Astrocyte (in vitro differentiated cells and primary cell): ENCODE measurements around the gene MNAT1.
"Not testable (repeated sequence)": the region's sequence is repeated elsewhere in the genome, so short reads cannot be mapped to it uniquely, and the experiment has no call there.

Source experiments
- CTCF ChIP-seq: IDR thresholded peaks from 2 replicates; pipeline ENCODE4 v1.5.1; 2011; ENCODE audit warnings: low read depth, mild to moderate bottlenecking, inconsistent platforms, low read length, moderate library complexity; ENCODE audit not compliant: insufficient read depth
- EZH2 ChIP-seq: IDR thresholded peaks from 2 replicates; pipeline ENCODE4 v1.6.1; 2012; ENCODE audit warnings: mild to moderate bottlenecking, low read length, inconsistent platforms; ENCODE audit not compliant: insufficient read depth

- TF ChIP-seq CTCF, EZH2: not testable (repeated sequence)
Measured at GRCh38 chr14:60731291-60731690, 3.3 kb upstream of the MNAT1 start.
